Measurements from ENCODE around the gene IRF7.
A peak's percentile ranks its signal among the peaks of the same experiment; 100 is the strongest.

- peak in 1 of 6 experiments; percentile 9 for TF ChIP-seq CTCF (IDR thresholded peaks at IDR 0.05)
- TF ChIP-seq POLR2A (IDR thresholded peaks at IDR 0.05) = peak; percentile 49 to 69
These were observed 47.2 kb downstream of the IRF7 start for GRCh38 chr11:568306-569157.
